Caco-2 (cell line): ENCODE measurements around the gene MRRF. TPM values are rescaled to one million over a fixed set of nuclear protein-coding genes. Genes with fewer than 3 reads are reported as not detected.

Source experiments
- BruUV-seq: library from RNA; stranded (reverse); fragments of 400-500 nt; replicated peaks from 2 replicates; lab custom pipeline; 2021; lab: Mats Ljungman, UMichigan
- CTCF ChIA-PET: fragments of 300-600 bp; sonication (Branson Sonifier 250); formaldehyde crosslinking; loops from one replicate; lab custom pipeline; 2022; ENCODE audit warnings: antibody characterized with exemption; lab: Charles Lee
- POLR2A ChIA-PET: fragments of 300-600 bp; sonication (Branson Sonifier 250); formaldehyde crosslinking; loops from one replicate; lab custom pipeline; 2022; ENCODE audit warnings: antibody characterized with exemption; lab: Charles Lee
- DNase-seq, 2 experiments: peaks; one replicate each; pipeline versions ENCODE4 v3.0.0 to v3.0.0-alpha.2; 2020 to 2022
- H3K27me3 ChIP-seq: replicated peaks from 2 replicates; pipeline ENCODE4 v1.6.0; 2011; ENCODE audit warnings: low read length; ENCODE audit not compliant: control insufficient read depth, insufficient read depth
- H3K36me3 ChIP-seq: 2 replicates; pipeline ENCODE4 v1.5.1; 2011; ENCODE audit warnings: low read length; ENCODE audit not compliant: control insufficient read depth, insufficient read depth
- H3K4me1 ChIP-seq: fragments of 250-450 bp; sonication (Bioruptor Pico); 2 replicates; pipeline ENCODE4 v1.5.1; 2020; ENCODE audit warnings: mild to moderate bottlenecking
- H3K4me3 ChIP-seq: 2 replicates; pipeline ENCODE4 v1.5.1; 2011; ENCODE audit warnings: low read depth, mild to moderate bottlenecking, control low read depth, low read length
- H3K9me3 ChIP-seq: fragments of 250-450 bp; sonication (Bioruptor Pico); 2 replicates; pipeline ENCODE4 v1.5.1; 2020; ENCODE audit warnings: mild to moderate bottlenecking, moderate library complexity
- H3K27ac Mint-ChIP-seq: one replicate; pipeline ENCODE4 v1.8.0; 2022; ENCODE audit warnings: mixed read lengths; ENCODE audit not compliant: unreplicated experiment
- H3K27me3 Mint-ChIP-seq: one replicate; pipeline ENCODE4 v1.8.0; 2022; ENCODE audit warnings: mixed read lengths; ENCODE audit not compliant: insufficient read depth, unreplicated experiment
- H3K36me3 Mint-ChIP-seq: one replicate; pipeline ENCODE4 v1.8.0; 2022; ENCODE audit warnings: mild to moderate bottlenecking, mixed read lengths; ENCODE audit not compliant: insufficient read depth, unreplicated experiment
- H3K4me1 Mint-ChIP-seq: one replicate; pipeline ENCODE4 v1.8.0; 2022; ENCODE audit warnings: low read depth, mixed read lengths; ENCODE audit not compliant: unreplicated experiment
- H3K4me3 Mint-ChIP-seq: one replicate; pipeline ENCODE4 v1.8.0; 2022; ENCODE audit warnings: mild to moderate bottlenecking, moderate library complexity, mixed read lengths; ENCODE audit not compliant: unreplicated experiment
- H3K9me3 Mint-ChIP-seq: one replicate; pipeline ENCODE4 v1.8.0; 2022; ENCODE audit warnings: mixed read lengths; ENCODE audit not compliant: unreplicated experiment
- CTCF ChIP-seq, 2 experiments: fragments of 200-600 bp in 1 of 2; IDR thresholded peaks; 1 replicate in 1 of 2; 2 replicates in 1 of 2; pipeline versions ENCODE4 v1.5.1 to v1.8.0; 2011 to 2022; ENCODE audit warnings: antibody characterized with exemption in 1 of 2, control low read depth in 1 of 2, inconsistent platforms in 1 of 2, low read depth in 1 of 2, low read length in 1 of 2, mild to moderate bottlenecking in 1 of 2, moderate library complexity in 1 of 2; ENCODE audit not compliant: insufficient read depth in 1 of 2, severe bottlenecking in 1 of 2, unreplicated experiment in 1 of 2
- intact Hi-C: fragments of 100-400 bp; cut with micrococcal nuclease; formaldehyde crosslinking; loops from one replicate; pipeline ENCODE4 v1.10.0; 2022; ENCODE audit not compliant: unreplicated experiment
- total RNA-seq: library from RNA; stranded (reverse); gene quantifications from 2 replicates; pipeline ENCODE4 v1.2.3, GENCODE V29; 2022

MRRF gene
- total RNA-seq, 1 experiment from 2014 or later, result 64.6 TPM

- BruUV-seq, result no TSS peak
- DNase-seq, result no peak
- Histone ChIP-seq H3K27me3 (no peaks in the 10 kb centered on the region), H3K36me3 (no peaks in the 10 kb centered on the region; the same call in 1 of the 2 replicates), H3K4me1 (no peaks in the 10 kb centered on the region), H3K4me3 (no peak overlapping the region), H3K9me3 (no peaks in the 10 kb centered on the region)
- no peak for TF ChIP-seq CTCF (IDR thresholded peaks at IDR 0.05; ENCODE audit: insufficient read depth in 1 of 2, low read depth in 1 of 2, low read length in 1 of 2, severe bottlenecking in 1 of 2, unreplicated experiment in 1 of 2)
- ChIA-PET CTCF (interaction anchor here (1.4 kb wide), 1 partner anchor 183 kb away, joined by 7 read pairs; no protein-coding TSS in a partner anchor), POLR2A (no interaction called here)
- peak overlapping the region; percentile 19 for H3K27ac Mint-ChIP-seq
- no peak overlapping the region for H3K4me3 Mint-ChIP-seq
- no peaks in the 10 kb centered on the region for H3K27me3 Mint-ChIP-seq
- H3K4me1 Mint-ChIP-seq, result no peaks in the 10 kb centered on the region
- H3K36me3 Mint-ChIP-seq, result peaks cover 6% of the 10 kb centered on the region
- H3K9me3 Mint-ChIP-seq, result no peaks in the 10 kb centered on the region
- intact Hi-C loops, result no loop called here
These were observed 42.4 kb downstream of the MRRF start for GRCh38 chr9:122307061-122307460.

- Histone ChIP-seq H3K9me3 (no peaks in the 10 kb centered on the region), H3K4me1 (no peaks in the 10 kb centered on the region), H3K4me3 (no peak overlapping the region), H3K36me3 (no peaks in the 10 kb centered on the region; the same call in 1 of the 2 replicates), H3K27me3 (no peaks in the 10 kb centered on the region)
- no peak overlapping the region for H3K27ac Mint-ChIP-seq
- no TSS peak for BruUV-seq
- no peak for TF ChIP-seq CTCF (IDR thresholded peaks at IDR 0.05; ENCODE audit: insufficient read depth in 1 of 2, low read depth in 1 of 2, low read length in 1 of 2, severe bottlenecking in 1 of 2, unreplicated experiment in 1 of 2)
- no peaks in the 10 kb centered on the region for H3K9me3 Mint-ChIP-seq
- CTCF ChIA-PET, result interaction anchor here (1.4 kb wide), 1 partner anchor 183 kb away, joined by 7 read pairs; no protein-coding TSS in a partner anchor
- no peak overlapping the region for H3K4me3 Mint-ChIP-seq
- H3K27me3 Mint-ChIP-seq, result no peaks in the 10 kb centered on the region
- H3K4me1 Mint-ChIP-seq, result no peaks in the 10 kb centered on the region
- POLR2A ChIA-PET, result no interaction called here
- no peak for DNase-seq
- peaks cover 2% of the 10 kb centered on the region for H3K36me3 Mint-ChIP-seq
- intact Hi-C loops, result no loop called here
These were observed 43.2 kb downstream of the MRRF start for GRCh38 chr9:122307925-122308324.

- no peaks in the 10 kb centered on the region for H3K4me1 ChIP-seq
- no TSS peak for BruUV-seq
- intact Hi-C loops, result no loop called here
- Mint-ChIP-seq H3K27ac (no peak overlapping the region), H3K9me3 (no peaks in the 10 kb centered on the region), H3K4me1 (no peaks in the 10 kb centered on the region), H3K4me3 (no peak overlapping the region), H3K36me3 (peaks cover 17% of the 10 kb centered on the region), H3K27me3 (no peaks in the 10 kb centered on the region)
- no peaks in the 10 kb centered on the region for H3K27me3 ChIP-seq
- no peak for DNase-seq
- TF ChIP-seq CTCF (IDR thresholded peaks at IDR 0.05; ENCODE audit: insufficient read depth in 1 of 2, low read depth in 1 of 2, low read length in 1 of 2, severe bottlenecking in 1 of 2, unreplicated experiment in 1 of 2), result no peak
- no peaks in the 10 kb centered on the region; the same call in 1 of the 2 replicates for H3K36me3 ChIP-seq
- H3K4me3 ChIP-seq, result no peak overlapping the region
- H3K9me3 ChIP-seq, result no peaks in the 10 kb centered on the region
- POLR2A ChIA-PET, result no interaction called here
- CTCF ChIA-PET, result no interaction called here
These were observed 45.2 kb downstream of the MRRF start for GRCh38 chr9:122309861-122310260.
